GM21576 (cell line): ENCODE results near the gene HYCC1.
"Not testable (repeated sequence)": the region's sequence is repeated elsewhere in the genome, so short reads cannot be mapped to it uniquely, and the experiment has no call there.

Experiments
- ATAC-seq: cut with Tn5 transposase; IDR thresholded peaks from one replicate; pipeline ENCODE4 v1.9.1; 2021; ENCODE audit warnings: mild to moderate bottlenecking, moderate library complexity; ENCODE audit not compliant: unreplicated experiment

Gene HYCC1

DNA sequence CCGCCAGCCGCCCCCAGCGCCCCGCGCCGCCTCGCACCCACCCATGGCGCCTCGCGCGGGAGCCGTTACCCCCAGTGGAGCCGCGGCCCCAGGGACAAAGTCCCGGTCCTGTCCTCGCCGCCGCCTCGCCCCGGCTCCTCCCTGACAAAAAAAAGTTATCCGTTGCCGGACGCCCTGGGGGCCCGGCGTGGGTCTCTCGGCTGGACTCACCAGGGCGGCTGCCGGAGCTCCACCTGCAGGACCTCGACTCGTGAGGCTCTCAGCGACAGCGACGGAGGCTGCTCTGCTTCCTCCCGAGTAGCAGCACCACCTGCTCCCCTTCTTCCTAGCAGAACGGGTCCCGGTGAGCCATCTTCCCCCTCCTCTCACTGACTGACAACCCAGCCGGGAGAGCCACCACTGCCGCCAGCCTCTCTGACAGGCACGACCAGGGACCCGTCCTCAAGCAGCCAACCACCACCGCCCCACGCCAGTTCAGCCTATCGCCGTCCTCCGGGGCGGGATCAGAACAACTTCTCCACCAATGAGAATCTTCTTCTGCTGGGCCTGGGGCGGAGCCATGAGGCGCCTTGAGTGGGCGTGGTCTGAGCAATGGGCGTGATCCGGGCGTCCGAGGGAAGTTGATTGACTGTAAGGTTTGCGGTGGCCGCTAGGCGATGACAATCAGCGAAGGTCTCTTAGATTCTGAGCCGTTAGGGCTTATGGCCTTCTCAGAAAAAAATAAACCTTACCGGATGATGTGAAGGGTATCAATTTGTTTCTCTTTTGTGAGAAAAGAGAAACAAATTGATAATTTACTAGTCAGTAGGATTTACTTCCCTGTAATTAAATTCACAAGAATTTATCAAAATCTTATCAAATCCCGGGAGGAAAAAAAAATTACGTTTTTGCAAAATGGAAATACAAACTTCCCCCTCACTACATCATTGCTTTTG is at the start of gene HYCC1:
Gene HYCC1, minus strand, starts transcription at position 416 of the 935 bp plus-strand sequence. CDS start 23,019 bp downstream, outside the sequence.
- ATAC-seq: peak; percentile 97

DNA sequence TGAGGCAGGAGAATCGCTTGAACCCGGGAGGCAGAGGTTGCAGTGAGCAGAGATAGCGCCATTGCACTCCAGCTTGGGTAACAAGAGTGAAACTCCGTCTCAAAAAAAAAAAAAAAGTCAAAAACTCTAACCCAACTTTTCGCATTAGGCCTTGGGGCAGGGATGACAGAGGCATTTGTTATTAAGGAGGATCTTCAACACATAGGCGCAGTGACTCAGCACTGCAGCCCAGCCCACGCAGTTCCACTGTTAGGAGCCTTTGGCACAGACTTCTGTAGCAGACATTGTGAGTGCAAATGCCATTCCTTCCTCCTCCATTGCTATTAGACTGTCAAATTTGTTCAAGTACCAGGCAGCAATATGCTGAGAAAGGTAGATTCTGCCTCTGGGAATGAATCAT is 48.5 kb upstream of the HYCC1 start:
- no peak for ATAC-seq

- no peak for ATAC-seq
Observed at GRCh38 chr7:23061327-23061726, 47.4 kb upstream of the HYCC1 start.

GRCh38 chr7:23058408-23059096 is 44.6 kb upstream of the HYCC1 start:
- ATAC-seq: no peak

- ATAC-seq: peak; percentile 75
Observed at GRCh38 chr7:23055582-23056178, 41.8 kb upstream of the HYCC1 start.

GRCh38 chr7:23051124-23051485 is 37.2 kb upstream of the HYCC1 start:
- not testable (repeated sequence) for ATAC-seq

DNA sequence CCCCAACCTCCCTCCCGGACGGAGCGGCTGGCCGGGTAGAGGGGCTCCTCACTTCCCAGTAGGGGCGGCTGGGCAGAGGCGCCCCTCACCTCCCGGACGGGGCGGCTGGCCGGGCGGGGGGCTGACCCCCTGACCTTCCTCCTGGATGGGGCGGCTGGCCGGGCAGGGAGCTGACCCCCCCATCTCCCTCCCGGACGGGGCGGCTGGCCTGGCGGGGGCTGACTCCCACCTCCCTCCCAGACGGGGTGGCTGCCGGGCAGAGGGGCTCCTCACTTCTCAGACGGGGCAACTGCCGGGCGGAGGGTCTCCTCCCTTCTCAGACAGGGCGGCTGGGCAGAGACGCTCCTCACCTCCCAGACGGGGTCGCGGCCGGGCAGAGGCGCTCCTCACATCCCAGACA is 32.4 kb upstream of the HYCC1 start:
- not testable (repeated sequence) for ATAC-seq

- ATAC-seq: not testable (repeated sequence)
Observed at GRCh38 chr7:23045086-23045485, 31.2 kb upstream of the HYCC1 start.

- ATAC-seq: no peak
Observed at GRCh38 chr7:23044581-23044980, 30.7 kb upstream of the HYCC1 start.

GRCh38 chr7:23043441-23043840 is 29.5 kb upstream of the HYCC1 start:
- ATAC-seq: no peak

DNA sequence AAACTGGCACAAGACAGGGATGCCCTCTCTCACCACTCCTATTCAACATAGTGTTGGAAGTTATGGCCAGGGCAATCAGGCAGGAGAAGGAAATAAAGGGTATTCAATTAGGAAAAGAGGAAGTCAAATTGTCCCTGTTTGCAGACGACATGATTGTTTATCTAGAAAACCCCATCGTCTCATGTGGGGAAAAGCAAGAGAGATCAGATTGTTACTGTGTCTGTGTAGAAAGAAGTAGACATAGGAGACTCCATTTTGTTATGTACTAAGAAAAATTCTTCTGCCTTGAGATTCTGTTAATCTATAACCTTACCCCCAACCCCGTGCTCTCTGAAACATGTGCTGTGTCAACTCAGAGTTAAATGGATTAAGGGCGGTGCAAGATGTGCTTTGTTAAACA is 25.7 kb upstream of the HYCC1 start:
- ATAC-seq: not testable (repeated sequence)

GRCh38 chr7:23035542-23036371 is 21.8 kb upstream of the HYCC1 start:
- ATAC-seq: not testable (repeated sequence)

DNA sequence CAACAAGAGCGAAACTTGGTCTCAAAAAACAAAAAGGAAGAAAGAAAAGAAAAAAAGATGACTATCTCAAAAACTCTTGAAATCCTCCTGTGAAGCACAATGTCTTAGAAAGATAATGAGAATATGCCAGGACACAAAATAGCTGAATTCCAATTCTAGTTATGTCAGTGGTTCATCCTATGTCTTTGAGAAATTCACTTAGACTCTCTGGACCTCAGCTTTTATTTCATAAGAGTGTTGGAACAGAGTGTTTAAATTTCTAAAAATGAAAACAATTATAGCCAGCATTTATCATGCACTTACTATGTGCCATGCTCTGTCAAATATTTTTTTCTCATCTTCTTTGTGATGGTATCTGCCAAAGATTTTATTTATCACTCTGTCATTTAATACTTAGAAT is 13.3 kb upstream of the HYCC1 start:
- ATAC-seq: no peak

GRCh38 chr7:23026164-23026563 is 12.2 kb upstream of the HYCC1 start:
- no peak for ATAC-seq

DNA sequence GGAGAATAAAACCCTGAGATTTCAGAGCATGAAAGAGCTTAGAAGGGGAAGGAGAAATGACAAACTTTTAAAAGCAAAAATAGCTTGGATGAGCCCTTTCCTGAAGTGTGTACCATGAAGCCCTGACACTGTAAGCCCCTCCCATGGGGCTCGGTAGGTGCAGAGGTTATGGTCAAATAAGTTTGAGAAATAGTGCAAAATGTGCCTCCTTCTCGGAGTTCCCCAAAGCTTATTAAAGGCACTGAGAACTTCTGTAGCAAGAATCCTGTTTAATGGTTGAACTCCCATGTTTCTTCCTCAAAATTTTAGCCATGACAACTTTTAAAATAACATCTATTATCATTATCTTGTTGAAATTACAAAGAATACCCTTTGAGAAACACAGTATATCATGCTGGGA is 10.5 kb upstream of the HYCC1 start:
- ATAC-seq: no peak

GRCh38 chr7:23022851-23023250 is 8.9 kb upstream of the HYCC1 start:
- no peak for ATAC-seq

- no peak for ATAC-seq
Observed at GRCh38 chr7:23022258-23022769, 8.4 kb upstream of the HYCC1 start.

GRCh38 chr7:23021596-23021995 is 7.7 kb upstream of the HYCC1 start:
- no peak for ATAC-seq

GRCh38 chr7:23020742-23021401 is 6.9 kb upstream of the HYCC1 start:
- no peak for ATAC-seq

- ATAC-seq: no peak
Observed at GRCh38 chr7:23018750-23019149, 4.8 kb upstream of the HYCC1 start.
